Measurements from ENCODE around the gene SLC9A9.

Gene SLC9A9

DNA sequence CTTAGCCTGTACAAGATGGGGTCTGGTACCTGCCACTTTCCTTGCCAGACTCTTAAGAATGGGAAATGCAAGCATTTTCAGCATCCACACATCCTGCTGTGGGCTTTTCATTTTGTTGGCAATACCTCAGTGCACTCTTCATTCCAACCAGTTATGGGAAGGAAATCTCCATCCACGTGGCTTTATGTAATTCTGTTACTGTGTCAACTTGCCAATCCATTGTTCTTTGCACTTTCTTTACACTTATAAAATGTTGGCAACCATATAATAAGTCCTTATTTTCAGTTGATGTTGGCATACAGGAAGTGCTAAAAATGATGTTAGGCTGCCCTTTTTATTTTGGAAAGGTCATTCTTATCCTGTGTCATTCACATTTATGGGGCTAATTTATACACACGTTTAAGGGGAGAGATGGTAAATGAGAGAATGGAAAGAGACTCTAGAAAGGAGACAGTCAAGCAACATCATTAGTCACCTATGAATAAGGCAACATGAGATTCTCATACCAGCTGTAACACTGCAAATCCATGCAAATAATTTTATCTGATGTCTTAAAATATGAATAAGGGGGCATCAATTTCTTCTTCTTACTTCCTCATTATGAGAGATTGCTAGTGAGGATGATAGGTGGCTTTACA, 490.0 kb downstream of the SLC9A9 start (continued):
- TF ChIP-seq PPARA (CRISPR knock-in tag; IDR thresholded peaks at IDR 0.05; ENCODE audit: borderline replicate concordance) (no peak), OSR1 (CRISPR knock-in tag; IDR thresholded peaks at IDR 0.05) (no peak)

- TF ChIP-seq ZC3H10 (CRISPR knock-in tag; IDR thresholded peaks at IDR 0.05): no peak
- no peak for TF ChIP-seq CSDC2 (CRISPR knock-in tag; IDR thresholded peaks at IDR 0.05)
- no peak for TF ChIP-seq TOX (CRISPR knock-in tag; IDR thresholded peaks at IDR 0.05; ENCODE audit: borderline replicate concordance)
- TF ChIP-seq, protein P1, sequence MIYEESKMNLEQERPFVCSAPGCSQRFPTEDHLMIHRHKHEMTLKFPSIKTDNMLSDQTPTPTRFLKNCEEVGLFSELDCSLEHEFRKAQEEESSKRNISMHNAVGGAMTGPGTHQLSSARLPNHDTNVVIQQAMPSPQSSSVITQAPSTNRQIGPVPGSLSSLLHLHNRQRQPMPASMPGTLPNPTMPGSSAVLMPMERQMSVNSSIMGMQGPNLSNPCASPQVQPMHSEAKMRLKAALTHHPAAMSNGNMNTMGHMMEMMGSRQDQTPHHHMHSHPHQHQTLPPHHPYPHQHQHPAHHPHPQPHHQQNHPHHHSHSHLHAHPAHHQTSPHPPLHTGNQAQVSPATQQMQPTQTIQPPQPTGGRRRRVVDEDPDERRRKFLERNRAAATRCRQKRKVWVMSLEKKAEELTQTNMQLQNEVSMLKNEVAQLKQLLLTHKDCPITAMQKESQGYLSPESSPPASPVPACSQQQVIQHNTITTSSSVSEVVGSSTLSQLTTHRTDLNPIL (CRISPR knock-in tag; IDR thresholded peaks at IDR 0.05; ENCODE audit: low read depth): no peak
- no peak for TF ChIP-seq ZFP30 (CRISPR knock-in tag; IDR thresholded peaks at IDR 0.05)
- no peak for TF ChIP-seq OSR1 (CRISPR knock-in tag; IDR thresholded peaks at IDR 0.05)
- TF ChIP-seq ISL1 (CRISPR knock-in tag; IDR thresholded peaks at IDR 0.05): no peak
- no peak for TF ChIP-seq TCF4 (CRISPR knock-in tag; IDR thresholded peaks at IDR 0.05; ENCODE audit: borderline replicate concordance)
- TF ChIP-seq ARNTL (CRISPR knock-in tag; IDR thresholded peaks at IDR 0.05; ENCODE audit: borderline replicate concordance, low read depth): no peak
- no peak for ATAC-seq
Observed at GRCh38 chr3:143357700-143358099, 490.6 kb downstream of the SLC9A9 start.

DNA sequence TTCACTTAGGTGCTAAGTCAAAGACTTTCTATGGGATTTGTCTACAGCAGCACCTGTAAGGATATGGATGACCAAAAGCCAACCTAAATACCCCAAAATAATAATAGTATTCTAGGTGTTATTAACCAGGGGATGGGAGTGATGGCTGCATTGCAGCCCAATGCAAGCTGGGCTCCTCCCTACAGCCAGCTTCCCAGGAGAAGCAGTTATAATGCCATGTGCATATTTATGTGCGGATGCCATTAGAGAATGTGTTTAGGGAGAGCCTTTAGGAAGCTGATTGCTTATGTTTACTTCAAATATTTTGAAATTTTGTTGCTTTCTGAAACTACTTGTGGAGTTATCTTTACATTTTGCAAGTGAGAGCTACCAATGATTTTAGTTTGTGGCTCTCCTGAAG, 491.4 kb downstream of the SLC9A9 start:
- no peak for ATAC-seq
- TF ChIP-seq CSDC2 (CRISPR knock-in tag; IDR thresholded peaks at IDR 0.05) (no peak), TSHZ2 (CRISPR knock-in tag; IDR thresholded peaks at IDR 0.05) (no peak), TCF4 (CRISPR knock-in tag; IDR thresholded peaks at IDR 0.05; ENCODE audit: borderline replicate concordance) (no peak)
- TF ChIP-seq, protein P2, sequence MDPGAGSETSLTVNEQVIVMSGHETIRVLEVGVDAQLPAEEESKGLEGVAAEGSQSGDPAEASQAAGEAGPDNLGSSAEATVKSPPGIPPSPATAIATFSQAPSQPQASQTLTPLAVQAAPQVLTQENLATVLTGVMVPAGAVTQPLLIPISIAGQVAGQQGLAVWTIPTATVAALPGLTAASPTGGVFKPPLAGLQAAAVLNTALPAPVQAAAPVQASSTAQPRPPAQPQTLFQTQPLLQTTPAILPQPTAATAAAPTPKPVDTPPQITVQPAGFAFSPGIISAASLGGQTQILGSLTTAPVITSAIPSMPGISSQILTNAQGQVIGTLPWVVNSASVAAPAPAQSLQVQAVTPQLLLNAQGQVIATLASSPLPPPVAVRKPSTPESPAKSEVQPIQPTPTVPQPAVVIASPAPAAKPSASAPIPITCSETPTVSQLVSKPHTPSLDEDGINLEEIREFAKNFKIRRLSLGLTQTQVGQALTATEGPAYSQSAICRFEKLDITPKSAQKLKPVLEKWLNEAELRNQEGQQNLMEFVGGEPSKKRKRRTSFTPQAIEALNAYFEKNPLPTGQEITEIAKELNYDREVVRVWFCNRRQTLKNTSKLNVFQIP (CRISPR knock-in tag; IDR thresholded peaks at IDR 0.05; ENCODE audit: borderline replicate concordance, low read depth): no peak
- TF ChIP-seq, protein P3, sequence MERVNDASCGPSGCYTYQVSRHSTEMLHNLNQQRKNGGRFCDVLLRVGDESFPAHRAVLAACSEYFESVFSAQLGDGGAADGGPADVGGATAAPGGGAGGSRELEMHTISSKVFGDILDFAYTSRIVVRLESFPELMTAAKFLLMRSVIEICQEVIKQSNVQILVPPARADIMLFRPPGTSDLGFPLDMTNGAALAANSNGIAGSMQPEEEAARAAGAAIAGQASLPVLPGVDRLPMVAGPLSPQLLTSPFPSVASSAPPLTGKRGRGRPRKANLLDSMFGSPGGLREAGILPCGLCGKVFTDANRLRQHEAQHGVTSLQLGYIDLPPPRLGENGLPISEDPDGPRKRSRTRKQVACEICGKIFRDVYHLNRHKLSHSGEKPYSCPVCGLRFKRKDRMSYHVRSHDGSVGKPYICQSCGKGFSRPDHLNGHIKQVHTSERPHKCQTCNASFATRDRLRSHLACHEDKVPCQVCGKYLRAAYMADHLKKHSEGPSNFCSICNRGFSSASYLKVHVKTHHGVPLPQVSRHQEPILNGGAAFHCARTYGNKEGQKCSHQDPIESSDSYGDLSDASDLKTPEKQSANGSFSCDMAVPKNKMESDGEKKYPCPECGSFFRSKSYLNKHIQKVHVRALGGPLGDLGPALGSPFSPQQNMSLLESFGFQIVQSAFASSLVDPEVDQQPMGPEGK (CRISPR knock-in tag; IDR thresholded peaks at IDR 0.05; ENCODE audit: borderline replicate concordance): no peak

GRCh38 chr3:143354342-143354741, 493.9 kb downstream of the SLC9A9 start:
- ATAC-seq: no peak
- TF ChIP-seq TCF4 (CRISPR knock-in tag; IDR thresholded peaks at IDR 0.05; ENCODE audit: borderline replicate concordance) (no peak), ARNTL (CRISPR knock-in tag; IDR thresholded peaks at IDR 0.05; ENCODE audit: borderline replicate concordance, low read depth) (no peak), ZC3H10 (CRISPR knock-in tag; IDR thresholded peaks at IDR 0.05) (no peak), ZNF565 (CRISPR knock-in tag; conservative IDR thresholded peaks at IDR 0.05; ENCODE audit: low read depth) (no peak), ISL1 (CRISPR knock-in tag; IDR thresholded peaks at IDR 0.05) (no peak), ESRRG (CRISPR knock-in tag; IDR thresholded peaks at IDR 0.05) (no peak), TOX (CRISPR knock-in tag; IDR thresholded peaks at IDR 0.05; ENCODE audit: borderline replicate concordance) (no peak), BACH2 (CRISPR knock-in tag; IDR thresholded peaks at IDR 0.05; ENCODE audit: borderline replicate concordance) (no peak), PPARA (CRISPR knock-in tag; IDR thresholded peaks at IDR 0.05; ENCODE audit: borderline replicate concordance) (no peak), ZNF70 (CRISPR knock-in tag; IDR thresholded peaks at IDR 0.05) (no peak)
- TF ChIP-seq, protein P1 (CRISPR knock-in tag; IDR thresholded peaks at IDR 0.05; ENCODE audit: low read depth): no peak
- TF ChIP-seq, protein P4, sequence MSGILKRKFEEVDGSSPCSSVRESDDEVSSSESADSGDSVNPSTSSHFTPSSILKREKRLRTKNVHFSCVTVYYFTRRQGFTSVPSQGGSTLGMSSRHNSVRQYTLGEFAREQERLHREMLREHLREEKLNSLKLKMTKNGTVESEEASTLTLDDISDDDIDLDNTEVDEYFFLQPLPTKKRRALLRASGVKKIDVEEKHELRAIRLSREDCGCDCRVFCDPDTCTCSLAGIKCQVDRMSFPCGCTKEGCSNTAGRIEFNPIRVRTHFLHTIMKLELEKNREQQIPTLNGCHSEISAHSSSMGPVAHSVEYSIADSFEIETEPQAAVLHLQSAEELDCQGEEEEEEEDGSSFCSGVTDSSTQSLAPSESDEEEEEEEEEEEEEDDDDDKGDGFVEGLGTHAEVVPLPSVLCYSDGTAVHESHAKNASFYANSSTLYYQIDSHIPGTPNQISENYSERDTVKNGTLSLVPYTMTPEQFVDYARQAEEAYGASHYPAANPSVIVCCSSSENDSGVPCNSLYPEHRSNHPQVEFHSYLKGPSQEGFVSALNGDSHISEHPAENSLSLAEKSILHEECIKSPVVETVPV (CRISPR knock-in tag; IDR thresholded peaks at IDR 0.05): no peak
